HepG2 (cell line): ENCODE measurements around the gene C20orf204. TPM values are rescaled to one million over a fixed set of nuclear protein-coding genes. Genes with fewer than 3 reads are reported as not detected.

Experiments used
- CCAR2 ChIP-seq: fragments of 200-400 bp; formaldehyde crosslinking; optimal IDR thresholded peaks from 2 replicates; pipeline ENCODE3; 2018; ENCODE audit warnings: low read depth, mild to moderate bottlenecking, low read length, moderate library complexity
- CREM ChIP-seq, 2 experiments: sonication (generic) in 1 of 2; formaldehyde crosslinking in 1 of 2; IDR thresholded peaks; 2 replicates each; pipeline versions ENCODE4 v1.4.0 to v1.6.1; 2016 to 2020; ENCODE audit warnings: antibody characterized with exemption in 1 of 2, mild to moderate bottlenecking in 1 of 2, missing genetic modification reagents in 1 of 2
- CTCF ChIP-seq: sonication (generic); formaldehyde crosslinking; IDR thresholded peaks from 2 replicates; pipeline ENCODE4 v1.5.0; 2020; ENCODE audit warnings: mild to moderate bottlenecking, missing genetic modification reagents, moderate library complexity
- FOXO4 ChIP-seq: sonication (generic); formaldehyde crosslinking; conservative IDR thresholded peaks from 2 replicates; pipeline ENCODE4 v1.8.1; 2023; ENCODE audit warnings: missing genetic modification reagents
- GATA4 ChIP-seq: sonication (generic); IDR thresholded peaks from 2 replicates; pipeline ENCODE4 v1.6.1; 2016; ENCODE audit warnings: antibody characterized with exemption, low read depth, borderline replicate concordance
- ISX ChIP-seq: sonication (generic); formaldehyde crosslinking; conservative IDR thresholded peaks from 2 replicates; pipeline ENCODE4 v1.5.0; 2020; ENCODE audit warnings: missing genetic modification reagents
- NFATC3 ChIP-seq: sonication (generic); formaldehyde crosslinking; IDR thresholded peaks from 2 replicates; pipeline ENCODE4 v1.5.1; 2020; ENCODE audit warnings: mild to moderate bottlenecking, missing genetic modification reagents
- SIN3B ChIP-seq: fragments of 150-350 bp; IDR thresholded peaks from 2 replicates; pipeline ENCODE4 v1.6.1; 2014; ENCODE audit warnings: low read length
- TEAD3 ChIP-seq: optimal IDR thresholded peaks from 2 replicates; pipeline ENCODE3; 2016; ENCODE audit warnings: borderline replicate concordance
- TEF ChIP-seq: sonication (generic); formaldehyde crosslinking; IDR thresholded peaks from 2 replicates; pipeline ENCODE4 v1.5.0; 2020; ENCODE audit warnings: missing genetic modification reagents
- ZNF136 ChIP-seq: sonication (generic); formaldehyde crosslinking; IDR thresholded peaks from 2 replicates; pipeline ENCODE4 v1.8.1; 2022; ENCODE audit warnings: low read depth, mild to moderate bottlenecking, moderate library complexity, missing genetic modification reagents
- ZNF142 ChIP-seq: sonication (generic); formaldehyde crosslinking; IDR thresholded peaks from 2 replicates; pipeline ENCODE4 v1.4.0; 2020; ENCODE audit warnings: missing genetic modification reagents
- ZNF460 ChIP-seq: sonication (generic); formaldehyde crosslinking; IDR thresholded peaks from 2 replicates; pipeline ENCODE4 v1.5.1; 2020; ENCODE audit warnings: missing genetic modification reagents, mild to moderate bottlenecking, borderline replicate concordance
- ZNF574 ChIP-seq: sonication (generic); formaldehyde crosslinking; IDR thresholded peaks from 2 replicates; pipeline ENCODE4 v1.4.0; 2020; ENCODE audit warnings: missing genetic modification reagents
- ZNF780A ChIP-seq: sonication (generic); formaldehyde crosslinking; IDR thresholded peaks from 2 replicates; pipeline ENCODE4 v1.8.0; 2022; ENCODE audit warnings: mild to moderate bottlenecking, missing genetic modification reagents, moderate library complexity
- polyA plus RNA-seq, 8 experiments: library from polyadenylated mRNA; depleted of rRNA in 3 of 8; stranded (reverse) in 7 of 8; unstranded in 1 of 8; fragments of >200 nt; fragmentation: Illumina TruSeq in 4 of 8; extraction: Trizol in 4 of 8; gene quantifications; 2 replicates each; pipeline versions ENCODE4 v1.2.1 to v1.2.3, GENCODE V29; 2011 to 2016; ENCODE audit warnings: low read depth in 4 of 8, missing spikeins in 1 of 8, mixed read lengths in 1 of 8; ENCODE audit not compliant: insufficient read depth in 1 of 8
- total RNA-seq, 5 experiments: library from RNA; depleted of rRNA; stranded (reverse); fragments of >200 nt; fragmentation: Illumina TruSeq; extraction: Trizol; gene quantifications; 2 replicates each; pipeline ENCODE4 v1.2.3, GENCODE V29; 2016; ENCODE audit warnings: low read depth in 1 of 5

Gene C20orf204
- total and polyA plus RNA-seq, 2 of the 13 experiments (the other 11 are each of a cell fraction or from before 2014, with no cell fraction given): 22.1 to 80.0 TPM

GRCh38 chr20:64040231-64041039 lies 4.5 kb downstream of the C20orf204 start (continued):
- no peak for TF ChIP-seq FOXO4 (CRISPR knock-in tag)
- no peak for TF ChIP-seq CCAR2
- peak; percentile 15; the same call in 1 of the 2 replicates for TF ChIP-seq CREM (IDR thresholded peaks at IDR 0.05)
- TF ChIP-seq CREM (CRISPR knock-in tag; IDR thresholded peaks at IDR 0.05): no peak
- TF ChIP-seq TEF (CRISPR knock-in tag): no peak
- TF ChIP-seq NFATC3 (CRISPR knock-in tag): no peak
- no peak; the same call in 1 of the 2 replicates for TF ChIP-seq ZNF136
- TF ChIP-seq SIN3B: no peak
- TF ChIP-seq ZNF142: no peak; the same call in 1 of the 2 replicates
- no peak for TF ChIP-seq ISX (CRISPR knock-in tag)
- TF ChIP-seq CTCF (CRISPR knock-in tag): 0 out of 2 replicates have a peak, but pooled peaks have one; percentile 32
- no peak for TF ChIP-seq ZNF460 (CRISPR knock-in tag)
- 0 out of 2 replicates have a peak, but pooled peaks have one; percentile 37 for TF ChIP-seq GATA4
- no peak for TF ChIP-seq ZNF780A (CRISPR knock-in tag)
- TF ChIP-seq TEAD3 (CRISPR knock-in tag): peak; percentile 32
- no peak for TF ChIP-seq ZNF574 (CRISPR knock-in tag)
